Chondrocyte (in vitro differentiated cells): ENCODE data around the gene LOXL4. TPM values are rescaled to one million over a fixed set of nuclear protein-coding genes. Genes with fewer than 3 reads are reported as not detected.

Source experiments
- DNase-seq: peaks from one replicate; pipeline ENCODE4 v3.0.0; 2021; ENCODE audit warnings: mixed read lengths, low spot score
- H3K27ac Mint-ChIP-seq: one replicate; pipeline ENCODE4 v1.8.0; 2021; ENCODE audit warnings: mild to moderate bottlenecking, moderate library complexity, mixed read lengths; ENCODE audit not compliant: unreplicated experiment
- H3K27me3 Mint-ChIP-seq: 2 replicates; pipeline ENCODE4 v1.8.0; 2021; ENCODE audit warnings: low read depth, mixed read lengths
- H3K36me3 Mint-ChIP-seq: 2 replicates; pipeline ENCODE4 v1.8.0; 2021; ENCODE audit warnings: low read depth, mixed read lengths
- H3K4me1 Mint-ChIP-seq: 2 replicates; pipeline ENCODE4 v1.8.0; 2021; ENCODE audit warnings: low read depth, mild to moderate bottlenecking, mixed read lengths
- H3K4me3 Mint-ChIP-seq: one replicate; pipeline ENCODE4 v1.8.0; 2021; ENCODE audit warnings: mild to moderate bottlenecking, moderate library complexity, mixed read lengths; ENCODE audit not compliant: unreplicated experiment
- H3K9me3 Mint-ChIP-seq: 2 replicates; pipeline ENCODE4 v1.8.0; 2021; ENCODE audit warnings: low read depth, mixed read lengths
- CTCF ChIP-seq: fragments of 200-600 bp; sonication (generic); IDR thresholded peaks from 2 replicates; pipeline ENCODE4 v1.5.0; 2021; ENCODE audit warnings: antibody characterized with exemption, mild to moderate bottlenecking, moderate library complexity
- total RNA-seq: library from RNA; stranded (reverse); gene quantifications from 3 replicates; pipeline ENCODE4 v1.2.1, GENCODE V29; 2021

The LOXL4 gene
- total RNA-seq, 1 donor from 2014 or later, result 1.7 TPM

GRCh38 chr10:98294270-98294627 lies 26.3 kb upstream of the LOXL4 start:
- H3K27ac Mint-ChIP-seq, result no peak overlapping the region
- peaks cover 36% of the 10 kb centered on the region for H3K4me1 Mint-ChIP-seq
- H3K9me3 Mint-ChIP-seq, result no peaks in the 10 kb centered on the region
- no peak overlapping the region for H3K4me3 Mint-ChIP-seq
- no peaks in the 10 kb centered on the region for H3K36me3 Mint-ChIP-seq
- H3K27me3 Mint-ChIP-seq, result peaks cover 22% of the 10 kb centered on the region
- DNase-seq, result no peak
- no peak for TF ChIP-seq CTCF

GRCh38 chr10:98293550-98294269 lies 25.7 kb upstream of the LOXL4 start:
- Mint-ChIP-seq H3K9me3 (no peaks in the 10 kb centered on the region), H3K27ac (peak overlapping the region; percentile 66), H3K36me3 (no peaks in the 10 kb centered on the region), H3K27me3 (peaks cover 18% of the 10 kb centered on the region), H3K4me3 (no peak overlapping the region), H3K4me1 (peaks cover 36% of the 10 kb centered on the region)
- TF ChIP-seq CTCF, result no peak
- DNase-seq, result no peak

- DNase-seq, result no peak
- Mint-ChIP-seq H3K4me3 (no peak overlapping the region), H3K27ac (no peak overlapping the region), H3K27me3 (peaks cover 14% of the 10 kb centered on the region), H3K4me1 (peaks cover 36% of the 10 kb centered on the region), H3K9me3 (no peaks in the 10 kb centered on the region), H3K36me3 (no peaks in the 10 kb centered on the region)
- TF ChIP-seq CTCF, result no peak
These were observed 25.0 kb upstream of the LOXL4 start for GRCh38 chr10:98292971-98293370.

- Mint-ChIP-seq H3K4me1 (peaks cover 16% of the 10 kb centered on the region), H3K27me3 (peaks cover 14% of the 10 kb centered on the region), H3K4me3 (no peak overlapping the region), H3K9me3 (no peaks in the 10 kb centered on the region), H3K36me3 (no peaks in the 10 kb centered on the region), H3K27ac (no peak overlapping the region)
- DNase-seq, result no peak
- TF ChIP-seq CTCF, result no peak
These were observed 21.8 kb upstream of the LOXL4 start for GRCh38 chr10:98289802-98290209.

GRCh38 chr10:98287321-98287720 lies 19.3 kb upstream of the LOXL4 start:
- TF ChIP-seq CTCF, result no peak
- peaks cover under 1% of the 10 kb centered on the region for H3K4me1 Mint-ChIP-seq
- H3K27me3 Mint-ChIP-seq, result peaks cover 20% of the 10 kb centered on the region

More at GRCh38 chr10:98287321-98287720, 19.3 kb upstream of the LOXL4 start:
- Mint-ChIP-seq H3K9me3 (peaks cover 3% of the 10 kb centered on the region), H3K36me3 (no peaks in the 10 kb centered on the region), H3K27ac (no peak overlapping the region), H3K4me3 (no peak overlapping the region)
- DNase-seq, result no peak
